ENCODE data around the gene XPOT.

Gene XPOT

DNA sequence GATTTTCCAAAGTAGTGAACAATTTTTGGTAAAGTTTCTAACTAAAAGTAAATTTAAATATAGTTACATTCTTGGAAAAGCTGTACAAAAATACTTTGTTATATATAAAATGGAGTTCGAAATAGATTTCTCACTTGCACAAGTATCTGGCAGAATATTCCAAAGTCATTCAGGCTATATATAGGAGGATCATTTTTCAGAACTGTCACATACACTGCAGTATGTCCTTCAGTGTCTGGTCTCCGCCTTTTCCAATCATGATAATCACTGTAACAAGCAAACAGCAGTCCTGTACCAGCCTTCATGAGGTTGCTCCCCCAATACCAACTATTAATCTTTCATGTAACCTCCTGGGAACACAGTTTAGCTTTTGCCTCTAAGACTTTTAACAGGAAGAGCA, 66.3 kb downstream of the XPOT start:
- no peak for DNase-seq

DNA sequence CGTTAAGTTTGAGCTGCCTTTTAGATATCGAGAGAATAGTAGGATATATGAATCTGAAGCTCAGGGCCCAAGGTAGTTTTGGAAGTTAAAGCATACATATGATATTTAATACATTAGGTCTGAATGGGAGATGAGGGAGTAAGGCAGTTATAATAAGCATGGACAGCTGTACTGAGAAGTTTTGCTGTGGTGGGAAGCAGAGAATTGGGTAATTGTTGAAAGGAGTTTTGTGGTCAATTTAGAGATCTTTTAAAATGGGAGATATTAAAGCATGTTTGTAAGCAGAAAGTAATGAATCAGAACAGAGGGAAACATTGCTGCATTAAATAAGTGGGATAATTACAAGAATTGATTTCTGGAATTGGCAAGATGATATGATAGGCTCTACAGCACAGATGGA, 69.0 kb downstream of the XPOT start:
- DNase-seq, result no peak

DNA sequence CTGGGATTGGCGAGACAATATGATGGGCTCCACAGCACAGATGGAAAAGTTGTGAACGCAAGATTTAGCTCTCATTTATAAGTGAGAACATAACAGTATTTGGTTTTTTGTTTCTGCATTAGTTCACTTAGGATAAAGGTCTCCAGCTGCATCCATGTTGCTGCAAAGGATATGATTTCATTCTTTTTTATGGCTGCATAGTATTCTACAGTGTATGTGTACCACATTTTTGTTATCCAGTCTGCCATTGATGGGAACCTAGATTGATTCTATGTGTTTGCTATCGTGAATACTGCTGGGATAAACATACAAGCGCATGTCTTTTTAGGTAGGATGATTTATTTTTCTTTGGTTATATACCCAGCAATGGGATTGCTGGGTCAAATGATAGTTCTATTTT, 71.3 kb downstream of the XPOT start:
- no peak for DNase-seq

DNA sequence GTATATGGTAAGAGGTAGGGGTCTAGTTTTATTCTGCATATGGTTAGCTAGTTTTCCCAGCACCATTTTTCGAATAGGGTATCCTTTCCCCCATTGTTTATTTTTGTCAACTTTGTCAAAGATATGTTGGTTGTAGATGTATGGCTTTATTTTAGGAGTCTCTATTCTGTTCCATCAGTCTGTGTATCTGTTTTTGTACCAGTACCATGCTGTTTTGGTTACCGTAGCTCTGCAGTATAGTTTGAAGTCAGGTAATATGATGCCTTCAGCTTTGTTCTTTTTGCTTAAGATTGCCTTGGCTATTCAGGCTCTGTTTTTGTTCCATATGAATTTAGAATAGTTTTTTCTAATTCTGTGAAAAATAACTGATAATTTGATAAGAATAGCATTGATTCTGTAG, 72.7 kb downstream of the XPOT start:
- DNase-seq, result no peak

DNA sequence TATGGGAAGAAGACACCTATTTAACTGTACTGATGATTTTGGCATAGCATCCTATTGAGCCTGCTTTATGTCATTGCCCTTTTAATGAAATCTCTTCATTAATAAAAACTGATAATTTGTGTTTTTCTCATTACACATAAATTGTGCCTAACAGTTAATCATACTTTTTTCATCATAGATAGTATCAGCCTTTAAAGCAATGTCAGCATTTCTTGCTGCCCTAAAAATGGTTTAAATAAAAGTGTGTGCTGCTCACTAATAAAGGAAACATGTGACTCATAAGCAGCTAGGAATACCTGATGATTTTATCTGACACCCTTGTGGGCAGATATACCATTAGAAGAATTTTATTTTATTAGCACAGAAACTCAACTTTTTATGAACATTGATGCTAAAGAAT, 74.5 kb downstream of the XPOT start:
- no peak for DNase-seq

DNA sequence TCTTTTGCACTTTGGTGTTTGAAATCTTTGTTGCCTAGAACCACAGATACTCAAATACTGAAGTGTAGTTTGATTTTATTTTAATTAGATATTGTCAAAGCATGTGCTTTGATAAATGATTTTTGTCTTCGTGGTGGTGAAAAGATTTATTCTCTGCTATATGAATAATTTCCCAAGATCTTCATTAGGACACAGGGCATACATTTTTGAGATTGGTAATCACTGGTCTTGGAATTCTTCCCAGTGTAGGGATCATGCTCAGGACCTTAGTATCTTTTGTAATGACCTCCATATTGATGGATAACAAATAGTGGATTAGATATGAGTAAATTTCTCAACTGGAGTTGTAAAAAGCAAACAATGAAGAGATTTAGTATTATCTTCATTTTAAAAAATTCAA, 76.0 kb downstream of the XPOT start:
- DNase-seq, result no peak

DNA sequence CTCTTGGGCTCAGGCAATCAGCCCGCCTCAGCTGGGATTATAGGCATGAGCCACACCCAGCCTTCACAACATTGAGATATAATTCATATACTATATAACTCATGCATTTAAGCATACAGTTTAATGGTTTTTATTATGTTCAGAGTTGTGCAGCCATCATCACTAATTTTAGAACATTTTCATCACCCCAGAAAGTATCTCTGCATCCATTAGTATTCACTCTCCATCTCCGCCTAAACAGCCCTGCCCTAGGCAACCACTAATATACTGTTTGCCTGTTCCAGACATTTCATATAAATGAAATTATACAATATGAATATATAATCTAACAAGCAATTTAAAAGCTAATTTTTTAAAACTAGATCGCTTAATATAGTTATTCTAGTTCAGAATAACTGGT, 82.5 kb downstream of the XPOT start:
- DNase-seq, result no peak

DNA sequence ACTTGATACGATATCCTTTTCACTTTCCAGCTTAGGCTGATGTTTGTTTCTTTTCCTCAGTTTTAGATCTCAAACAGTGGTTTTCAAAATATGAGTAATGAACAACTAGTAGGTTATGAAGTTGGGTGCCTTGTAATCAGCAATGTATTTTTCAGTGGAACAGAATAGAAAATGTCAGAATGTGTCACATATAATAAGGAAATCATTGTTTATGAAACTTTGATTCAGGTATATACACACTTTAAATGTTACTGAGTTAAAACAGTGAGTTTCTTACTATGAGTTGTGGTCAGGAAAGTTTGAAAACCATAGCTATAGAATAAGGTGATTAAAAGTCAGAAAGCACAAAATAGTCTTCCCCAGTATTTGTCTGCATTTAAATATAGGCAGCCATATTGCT, 87.5 kb downstream of the XPOT start:
- no peak for DNase-seq

DNA sequence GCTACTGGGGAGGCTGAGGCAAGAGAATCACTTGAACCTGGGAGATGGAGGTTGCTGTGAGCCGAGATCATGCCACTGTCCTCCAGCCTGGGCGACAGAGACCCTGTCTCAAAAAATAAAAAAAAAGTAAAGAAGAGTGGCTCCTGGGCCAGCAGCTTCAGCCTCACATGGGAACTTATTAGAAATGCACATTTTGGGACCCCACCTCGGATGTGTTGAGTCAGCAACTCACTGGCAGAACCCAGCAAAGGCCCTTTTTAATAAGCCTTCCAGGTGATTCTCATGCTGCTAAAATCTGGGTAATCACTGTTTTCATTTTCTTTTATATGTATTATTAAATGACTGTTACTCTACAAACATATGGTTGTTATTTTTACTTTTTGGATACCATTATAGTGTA, 89.3 kb downstream of the XPOT start:
- DNase-seq, result no peak

DNA sequence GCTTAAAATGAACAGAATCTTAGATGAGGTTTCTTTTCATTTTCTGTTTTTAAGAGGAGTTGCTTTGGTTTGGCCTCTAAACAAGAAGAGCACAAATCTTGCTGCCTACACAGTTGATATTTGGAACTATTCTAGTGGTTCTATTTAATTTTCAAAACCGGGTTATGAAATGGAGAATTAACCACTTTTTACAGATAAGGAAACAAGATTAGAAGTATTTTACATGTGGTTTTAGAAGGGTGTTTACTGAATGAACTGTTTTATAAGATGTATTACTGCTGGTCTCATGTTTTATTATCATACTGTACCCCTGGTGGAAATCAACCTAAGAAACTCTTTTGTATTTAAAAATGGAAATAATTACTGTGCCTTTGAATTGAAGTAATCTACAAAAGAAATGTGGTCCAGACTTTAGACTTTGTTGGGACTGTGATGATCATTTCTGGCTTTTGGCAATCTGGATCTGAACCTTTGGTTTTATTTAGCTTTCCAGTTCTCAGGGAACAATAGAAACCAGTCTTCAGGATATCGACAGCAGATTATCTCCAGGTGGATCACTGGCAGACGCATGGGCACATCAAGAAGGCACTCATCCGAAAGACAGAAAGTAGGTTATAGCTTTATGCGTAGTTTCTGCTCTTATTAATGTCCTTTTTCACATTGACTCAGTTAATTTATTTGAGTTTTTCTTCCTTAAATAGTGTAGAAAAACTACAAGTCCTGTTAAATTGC, 91.0 kb downstream of the XPOT start:
- no peak for DNase-seq

DNA sequence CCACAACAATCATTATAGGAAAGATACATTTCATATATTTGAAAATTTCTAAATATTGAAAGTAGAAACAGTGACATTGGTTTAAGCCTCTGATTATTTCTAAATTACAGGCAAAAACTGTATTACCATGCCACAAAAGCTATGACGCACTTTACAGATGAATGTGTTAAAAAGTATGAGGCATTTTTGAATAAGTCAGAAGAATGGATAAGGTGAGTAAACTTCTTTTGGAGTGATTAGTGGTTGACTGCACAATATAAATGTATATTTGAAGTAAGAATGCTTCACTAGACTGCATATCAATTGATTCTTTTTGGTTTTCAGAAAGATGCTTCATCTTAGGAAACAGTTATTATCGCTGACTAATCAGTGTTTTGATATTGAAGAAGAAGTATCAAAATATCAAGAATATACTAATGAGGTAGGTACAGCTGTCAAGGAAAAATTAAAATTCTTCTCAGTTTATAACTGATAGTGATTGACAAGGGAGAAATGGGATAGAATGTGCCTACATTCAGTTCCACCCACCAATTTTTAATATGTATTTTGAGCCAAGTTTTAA, 92.7 kb downstream of the XPOT start:
- no peak for DNase-seq

DNA sequence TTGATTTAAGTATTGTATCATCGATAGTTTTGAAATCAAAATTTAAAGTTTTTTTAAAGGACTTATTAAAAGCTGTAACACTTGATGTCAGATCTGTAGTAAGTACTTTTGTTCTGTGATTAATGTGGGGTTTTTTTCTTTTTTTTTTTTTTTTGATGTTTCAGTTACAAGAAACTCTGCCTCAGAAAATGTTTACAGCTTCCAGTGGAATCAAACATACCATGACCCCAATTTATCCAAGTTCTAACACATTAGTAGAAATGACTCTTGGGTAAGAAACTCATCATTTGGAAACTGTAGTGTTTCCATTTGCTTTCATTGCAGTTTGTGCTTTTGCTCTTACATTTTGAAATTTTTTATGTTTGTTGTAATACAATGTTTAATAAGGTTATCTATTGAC, 93.3 kb downstream of the XPOT start:
- no peak for DNase-seq

DNA sequence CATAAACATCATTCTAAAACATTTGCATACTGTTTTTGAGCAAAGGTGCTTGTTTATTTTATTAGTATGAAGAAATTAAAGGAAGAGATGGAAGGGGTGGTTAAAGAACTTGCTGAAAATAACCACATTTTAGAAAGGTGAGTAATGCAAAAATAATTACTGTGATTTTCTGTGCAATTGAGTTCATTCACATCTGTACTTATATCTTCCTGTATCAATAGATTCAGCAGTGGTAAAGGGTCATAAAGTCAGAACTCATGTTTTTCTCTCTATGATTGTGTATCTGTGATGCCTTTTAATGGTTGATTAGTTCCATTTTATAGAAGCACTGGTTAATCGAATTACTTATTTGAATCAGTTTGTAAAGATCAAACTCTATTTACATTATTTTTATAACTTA, 93.7 kb downstream of the XPOT start:
- no peak for DNase-seq

DNA sequence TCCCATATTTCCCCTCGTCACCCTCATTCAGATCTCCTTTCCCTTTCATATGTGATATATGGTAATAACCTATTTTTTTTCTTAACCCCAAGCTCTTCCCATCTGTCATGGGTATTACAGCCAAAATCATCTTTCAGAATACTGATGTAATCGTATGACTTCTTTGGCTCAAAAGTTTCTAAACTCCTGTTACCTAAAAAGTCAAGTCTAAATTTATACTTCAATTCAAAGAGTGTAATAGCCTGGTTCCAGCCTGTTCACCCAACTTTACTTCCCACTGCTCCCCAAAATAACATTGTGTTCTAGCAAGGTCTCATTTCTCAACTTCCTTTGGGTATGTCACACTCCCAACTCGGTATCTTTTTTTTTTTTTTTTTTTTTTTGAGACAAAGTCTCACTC, 96.2 kb downstream of the XPOT start:
- no peak for DNase-seq

All from NCI-H1105 (cell line).